H9 (cell line): ENCODE measurements around the gene NAA16. TPM values are rescaled to one million over a fixed set of nuclear protein-coding genes. Genes with fewer than 3 reads are reported as not detected.

Experiments
- DNase-seq: peaks from one replicate; pipeline ENCODE4 v3.0.0-alpha.2; 2017
- H2AFZ ChIP-seq: one replicate; pipeline ENCODE4 v1.6.1; 2013; ENCODE audit warnings: mild to moderate bottlenecking, low read length, control low read depth, moderate library complexity
- H2AK5ac ChIP-seq: 2 replicates; pipeline ENCODE4 v1.6.1; 2013; ENCODE audit warnings: low read length, control low read depth, mixed read lengths; ENCODE audit not compliant: insufficient read length
- H2BK120ac ChIP-seq: one replicate; pipeline ENCODE4 v1.6.1; 2013; ENCODE audit warnings: low read depth, mild to moderate bottlenecking, low read length, control low read depth, inconsistent platforms; ENCODE audit not compliant: poor library complexity, severe bottlenecking
- H2BK12ac ChIP-seq: 2 replicates; pipeline ENCODE4 v1.6.1; 2013; ENCODE audit warnings: low read length, control low read depth, mixed read lengths, low read depth; ENCODE audit not compliant: insufficient read length
- H2BK15ac ChIP-seq: 2 replicates; pipeline ENCODE4 v1.6.1; 2013; ENCODE audit warnings: low read depth, low read length, control low read depth
- H2BK20ac ChIP-seq: one replicate; pipeline ENCODE4 v1.6.1; 2013; ENCODE audit warnings: low read depth, mild to moderate bottlenecking, low read length, control low read depth, inconsistent platforms; ENCODE audit not compliant: poor library complexity, severe bottlenecking
- H2BK5ac ChIP-seq: 2 replicates; pipeline ENCODE4 v1.6.1; 2013; ENCODE audit warnings: low read length, control low read depth, mixed read lengths; ENCODE audit not compliant: insufficient read length
- H3K14ac ChIP-seq: 2 replicates; pipeline ENCODE4 v1.6.1; 2013; ENCODE audit warnings: low read length, control low read depth; ENCODE audit not compliant: insufficient read depth
- H3K18ac ChIP-seq: 2 replicates; pipeline ENCODE4 v1.6.1; 2013; ENCODE audit warnings: low read depth, mild to moderate bottlenecking, mixed read lengths, low read length, control low read depth; ENCODE audit not compliant: insufficient read length
- H3K23ac ChIP-seq: 2 replicates; pipeline ENCODE4 v1.6.1; 2013; ENCODE audit warnings: low read length, control low read depth, mixed read lengths, low read depth; ENCODE audit not compliant: insufficient read length
- H3K23me2 ChIP-seq: 2 replicates; pipeline ENCODE4 v1.6.1; 2013; ENCODE audit warnings: low read depth, mild to moderate bottlenecking, mixed read lengths, low read length, control low read depth; ENCODE audit not compliant: insufficient read length, poor library complexity, severe bottlenecking
- H3K27ac ChIP-seq: 2 replicates; pipeline ENCODE4 v1.5.1; 2013; ENCODE audit warnings: low read length, control low read depth, mixed read lengths, low read depth; ENCODE audit not compliant: insufficient read length
- H3K27me3 ChIP-seq: 2 replicates; pipeline ENCODE4 v1.6.1; 2013; ENCODE audit warnings: low read length, control low read depth, inconsistent platforms; ENCODE audit not compliant: insufficient read depth
- H3K4ac ChIP-seq: 2 replicates; pipeline ENCODE4 v1.6.1; 2013; ENCODE audit warnings: low read depth, mild to moderate bottlenecking, control low read depth, inconsistent platforms, low read length, moderate library complexity
- H3K4me1 ChIP-seq: 2 replicates; pipeline ENCODE4 v1.6.1; 2013; ENCODE audit warnings: low read length, control low read depth, inconsistent platforms; ENCODE audit not compliant: insufficient read depth
- H3K4me2 ChIP-seq: 2 replicates; pipeline ENCODE4 v1.6.1; 2013; ENCODE audit warnings: low read length, control low read depth, mixed read lengths; ENCODE audit not compliant: insufficient read length, insufficient read depth
- H3K56ac ChIP-seq: 2 replicates; pipeline ENCODE4 v1.6.1; 2013; ENCODE audit warnings: low read depth, mild to moderate bottlenecking, mixed read lengths, low read length, control low read depth; ENCODE audit not compliant: insufficient read length
- H3K79me1 ChIP-seq: 2 replicates; pipeline ENCODE4 v1.6.1; 2013; ENCODE audit warnings: low read depth, mild to moderate bottlenecking, moderate library complexity, low read length, control low read depth, inconsistent platforms; ENCODE audit not compliant: insufficient read depth, poor library complexity, severe bottlenecking
- H3K79me2 ChIP-seq: 2 replicates; pipeline ENCODE4 v1.6.1; 2013; ENCODE audit warnings: low read length, control low read depth, inconsistent platforms; ENCODE audit not compliant: insufficient read depth
- H3K9ac ChIP-seq: 2 replicates; pipeline ENCODE4 v1.6.1; 2013; ENCODE audit warnings: low read length, control low read depth, mixed read lengths; ENCODE audit not compliant: insufficient read length; ENCODE audit errors: extremely low read depth
- H3K9me3 ChIP-seq: one replicate; pipeline ENCODE4 v1.6.1; 2013; ENCODE audit warnings: low read depth, low read length, inconsistent platforms; ENCODE audit not compliant: control insufficient read depth
- H3T11ph ChIP-seq: one replicate; pipeline ENCODE4 v1.6.1; 2013; ENCODE audit warnings: mild to moderate bottlenecking, low read length, control low read depth, inconsistent platforms
- H4K20me1 ChIP-seq: one replicate; pipeline ENCODE4 v1.6.1; 2013; ENCODE audit not compliant: control insufficient read depth, insufficient read length, insufficient read depth
- H4K5ac ChIP-seq: 2 replicates; pipeline ENCODE4 v1.6.1; 2013; ENCODE audit warnings: low read depth, mild to moderate bottlenecking, mixed read lengths, low read length, control low read depth; ENCODE audit not compliant: insufficient read length
- H4K8ac ChIP-seq: replicated peaks from 2 replicates; pipeline ENCODE4 v1.6.1; 2013; ENCODE audit warnings: low read length, control low read depth, mixed read lengths, low read depth; ENCODE audit not compliant: insufficient read length
- H4K91ac ChIP-seq: 2 replicates; pipeline ENCODE4 v1.6.1; 2013; ENCODE audit warnings: low read depth, mild to moderate bottlenecking, moderate library complexity, mixed read lengths, low read length, control low read depth; ENCODE audit not compliant: insufficient read length
- H3K27ac Mint-ChIP-seq, 3 experiments: 2 replicates in 2 of 3; 3 replicates in 1 of 3; pipeline ENCODE4 v1.8.0; 2020 to 2021; ENCODE audit warnings: mixed read lengths in 3 of 3, mild to moderate bottlenecking in 1 of 3, moderate library complexity in 1 of 3
- H3K27me3 Mint-ChIP-seq: 2 replicates; pipeline ENCODE4 v1.8.0; 2021; ENCODE audit warnings: low read depth, mild to moderate bottlenecking, moderate library complexity, mixed read lengths
- H3K36me3 Mint-ChIP-seq, 3 experiments: 2 replicates in 2 of 3; 3 replicates in 1 of 3; pipeline ENCODE4 v1.8.0; 2020 to 2021; ENCODE audit warnings: low read depth in 3 of 3, mixed read lengths in 3 of 3; ENCODE audit not compliant: insufficient read depth in 1 of 3
- H3K4me1 Mint-ChIP-seq, 2 experiments: 2 replicates each; pipeline ENCODE4 v1.8.0; 2020; ENCODE audit warnings: mixed read lengths in 2 of 2
- H3K4me3 Mint-ChIP-seq, 2 experiments: 2 replicates in 1 of 2; 3 replicates in 1 of 2; pipeline ENCODE4 v1.8.0; 2020 to 2021; ENCODE audit warnings: mild to moderate bottlenecking in 2 of 2, mixed read lengths in 2 of 2, moderate library complexity in 1 of 2
- H3K9me3 Mint-ChIP-seq, 2 experiments: 2 replicates in 1 of 2; 3 replicates in 1 of 2; pipeline ENCODE4 v1.8.0; 2020; ENCODE audit warnings: mild to moderate bottlenecking in 2 of 2, mixed read lengths in 2 of 2, moderate library complexity in 1 of 2
- WGBS: extraction: QIAGEN DNeasy Blood & Tissue Kit; methylation state at CpG from one replicate; pipeline ENCODE4 v1.1.7; 2013; ENCODE audit warnings: missing lambda C conversion rate, low lambda C conversion rate, mixed read lengths; ENCODE audit not compliant: insufficient read length; ENCODE audit errors: extremely low coverage; 5-methylcytosine and 5-hydroxymethylcytosine counted together
- total RNA-seq: library from RNA; stranded (reverse); gene quantifications from 2 replicates; pipeline ENCODE4 v1.2.1, GENCODE V29; 2021
- TF ChIP-seq, protein P1 (sequence below): fragments of 200-600 bp; sonication (generic); conservative IDR thresholded peaks from 3 replicates; pipeline ENCODE4 v1.8.0; 2021; ENCODE audit warnings: antibody characterized with exemption, mild to moderate bottlenecking

NAA16 gene
- total RNA-seq, 1 experiment from 2014 or later = 37.7 TPM

DNA sequence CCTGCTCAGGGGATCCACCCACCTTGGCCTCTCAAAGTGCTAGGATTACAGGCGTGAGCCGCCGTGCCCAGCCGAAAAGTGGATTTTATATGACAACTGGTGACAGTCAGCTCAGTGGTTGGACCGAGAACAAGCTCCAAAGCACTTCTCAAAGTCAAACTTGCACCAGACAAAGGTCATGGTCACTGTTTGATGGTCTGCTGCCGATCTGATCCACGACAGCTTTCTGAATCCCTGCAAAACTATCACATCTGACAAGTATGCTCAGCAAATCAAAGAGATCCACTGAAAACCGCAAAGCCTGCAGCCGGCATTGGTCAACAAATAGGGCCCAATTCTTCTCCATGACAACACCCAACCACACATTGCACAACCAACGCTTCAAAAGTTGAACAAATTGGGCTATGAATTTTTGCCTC lies 21.6 kb upstream of the NAA16 start:
- no peak overlapping the region for H3T11ph ChIP-seq
- H3K27ac ChIP-seq = no peak overlapping the region
- no peaks in the 10 kb centered on the region for H3K79me2 ChIP-seq
- no peak overlapping the region for H2BK5ac ChIP-seq
- no peak overlapping the region for H4K8ac ChIP-seq
- no peak overlapping the region for H3K18ac ChIP-seq
- H4K91ac ChIP-seq = no peak overlapping the region
- no peak overlapping the region for H2BK120ac ChIP-seq
- H2BK12ac ChIP-seq = no peak overlapping the region
- H3K4me2 ChIP-seq = no peak overlapping the region
- no peaks in the 10 kb centered on the region for H3K79me1 ChIP-seq
- no peaks in the 10 kb centered on the region for H3K9me3 ChIP-seq
- H3K14ac ChIP-seq = no peak overlapping the region
- H2AK5ac ChIP-seq = no peak overlapping the region
- no peak overlapping the region for H2BK20ac ChIP-seq
- H3K4ac ChIP-seq = no peak overlapping the region
- peaks cover 0 to 5% (median 3%) of the 10 kb centered on the region in 3 experiments; a peak in 1 of 7 replicates for H3K36me3 Mint-ChIP-seq
- no CpG with 5 or more reads among the region's 10 CpGs for WGBS
- no peaks in the 10 kb centered on the region for H4K20me1 ChIP-seq
- H3K27me3 ChIP-seq = no peaks in the 10 kb centered on the region
- no peak overlapping the region for H2BK15ac ChIP-seq
- no peak overlapping the region for H3K27ac Mint-ChIP-seq
- no peaks in the 10 kb centered on the region for H3K27me3 Mint-ChIP-seq
- peaks cover 28 to 30% of the 10 kb centered on the region in 2 experiments for H3K4me1 Mint-ChIP-seq
- TF ChIP-seq, protein P1, sequence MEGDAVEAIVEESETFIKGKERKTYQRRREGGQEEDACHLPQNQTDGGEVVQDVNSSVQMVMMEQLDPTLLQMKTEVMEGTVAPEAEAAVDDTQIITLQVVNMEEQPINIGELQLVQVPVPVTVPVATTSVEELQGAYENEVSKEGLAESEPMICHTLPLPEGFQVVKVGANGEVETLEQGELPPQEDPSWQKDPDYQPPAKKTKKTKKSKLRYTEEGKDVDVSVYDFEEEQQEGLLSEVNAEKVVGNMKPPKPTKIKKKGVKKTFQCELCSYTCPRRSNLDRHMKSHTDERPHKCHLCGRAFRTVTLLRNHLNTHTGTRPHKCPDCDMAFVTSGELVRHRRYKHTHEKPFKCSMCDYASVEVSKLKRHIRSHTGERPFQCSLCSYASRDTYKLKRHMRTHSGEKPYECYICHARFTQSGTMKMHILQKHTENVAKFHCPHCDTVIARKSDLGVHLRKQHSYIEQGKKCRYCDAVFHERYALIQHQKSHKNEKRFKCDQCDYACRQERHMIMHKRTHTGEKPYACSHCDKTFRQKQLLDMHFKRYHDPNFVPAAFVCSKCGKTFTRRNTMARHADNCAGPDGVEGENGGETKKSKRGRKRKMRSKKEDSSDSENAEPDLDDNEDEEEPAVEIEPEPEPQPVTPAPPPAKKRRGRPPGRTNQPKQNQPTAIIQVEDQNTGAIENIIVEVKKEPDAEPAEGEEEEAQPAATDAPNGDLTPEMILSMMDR = no peak
- H2AFZ ChIP-seq = no peak overlapping the region
- peaks cover 0 to 3% of the 10 kb centered on the region in 2 experiments; a peak in 2 of 5 replicates for H3K9me3 Mint-ChIP-seq
- DNase-seq = no peak
- no peaks in the 10 kb centered on the region; the same call in 1 of the 2 replicates for H3K4me1 ChIP-seq
- H3K4me3 Mint-ChIP-seq = no peak overlapping the region
- H3K56ac ChIP-seq = no peak overlapping the region
- H3K23me2 ChIP-seq = no peaks in the 10 kb centered on the region
- no peak overlapping the region for H3K23ac ChIP-seq
- H4K5ac ChIP-seq = no peak overlapping the region
- no peak overlapping the region for H3K9ac ChIP-seq
